Astrocyte (in vitro differentiated cells and primary cell): ENCODE measurements around the gene ELMO1.

Experiments used
- CTCF ChIP-seq: IDR thresholded peaks from 2 replicates; pipeline ENCODE4 v1.5.1; 2011; ENCODE audit warnings: low read depth, mild to moderate bottlenecking, inconsistent platforms, low read length, moderate library complexity; ENCODE audit not compliant: insufficient read depth
- EZH2 ChIP-seq: IDR thresholded peaks from 2 replicates; pipeline ENCODE4 v1.6.1; 2012; ENCODE audit warnings: mild to moderate bottlenecking, low read length, inconsistent platforms; ENCODE audit not compliant: insufficient read depth

GRCh38 chr7:36916116-36916515 is 532.5 kb downstream of the ELMO1 start:
- TF ChIP-seq CTCF, result no peak
- no peak for TF ChIP-seq EZH2
